GM18873 (cell line): ENCODE measurements around the gene NHLRC1.

Source experiments
- ATAC-seq: cut with Tn5 transposase; IDR thresholded peaks from one replicate; pipeline ENCODE4 v1.9.1; 2021; ENCODE audit warnings: mild to moderate bottlenecking, moderate library complexity, moderate number of reproducible peaks; ENCODE audit not compliant: unreplicated experiment, low FRiP score

Gene NHLRC1

GRCh38 chr6:18088419-18089296 is 33.8 kb downstream of the NHLRC1 start:
- ATAC-seq, result no peak

GRCh38 chr6:18087396-18088165 is 34.9 kb downstream of the NHLRC1 start:
- no peak for ATAC-seq

- no peak for ATAC-seq
Observed at GRCh38 chr6:18081025-18081668, 41.3 kb downstream of the NHLRC1 start.

- no peak for ATAC-seq
Observed at GRCh38 chr6:18080544-18080943, 41.9 kb downstream of the NHLRC1 start.

GRCh38 chr6:18078866-18079265 is 43.6 kb downstream of the NHLRC1 start:
- no peak for ATAC-seq

GRCh38 chr6:18076231-18076630 is 46.2 kb downstream of the NHLRC1 start:
- no peak for ATAC-seq

- ATAC-seq, result no peak
Observed at GRCh38 chr6:18072841-18073240, 49.6 kb downstream of the NHLRC1 start.

- ATAC-seq, result no peak
Observed at GRCh38 chr6:18070486-18070885, 52.0 kb downstream of the NHLRC1 start.
